WERI-Rb-1 (cell line): ENCODE measurements around the gene NOL4L.

ENCODE experiments used
- DNase-seq: peaks from one replicate; pipeline ENCODE4 v3.0.0-alpha.2; 2020
- H3K27ac ChIP-seq: fragments of 250-450 bp; sonication (Bioruptor Pico); 2 replicates; pipeline ENCODE4 v1.5.1; 2020; ENCODE audit warnings: mild to moderate bottlenecking, moderate library complexity
- H3K27me3 ChIP-seq: fragments of 250-450 bp; sonication (Bioruptor Pico); 2 replicates; pipeline ENCODE4 v1.5.1; 2021; ENCODE audit warnings: mild to moderate bottlenecking, low read depth, moderate library complexity; ENCODE audit not compliant: insufficient read depth, severe bottlenecking
- H3K36me3 ChIP-seq: fragments of 250-450 bp; sonication (Bioruptor Pico); 2 replicates; pipeline ENCODE4 v1.5.1; 2020; ENCODE audit warnings: mild to moderate bottlenecking, moderate library complexity
- H3K4me3 ChIP-seq: 2 replicates; pipeline ENCODE4 v1.5.1; 2011; ENCODE audit warnings: low read depth, mild to moderate bottlenecking, control low read depth, low read length
- H3K9me3 ChIP-seq: fragments of 250-450 bp; sonication (Bioruptor Pico); 2 replicates; pipeline ENCODE4 v1.5.1; 2021; ENCODE audit warnings: mild to moderate bottlenecking, moderate library complexity; ENCODE audit not compliant: severe bottlenecking
- TF ChIP-seq, protein P1 (sequence below): IDR thresholded peaks from 2 replicates; pipeline ENCODE4 v1.5.1; 2011; ENCODE audit warnings: low read depth, mild to moderate bottlenecking, control low read depth, inconsistent platforms, low read length

NOL4L gene

DNA sequence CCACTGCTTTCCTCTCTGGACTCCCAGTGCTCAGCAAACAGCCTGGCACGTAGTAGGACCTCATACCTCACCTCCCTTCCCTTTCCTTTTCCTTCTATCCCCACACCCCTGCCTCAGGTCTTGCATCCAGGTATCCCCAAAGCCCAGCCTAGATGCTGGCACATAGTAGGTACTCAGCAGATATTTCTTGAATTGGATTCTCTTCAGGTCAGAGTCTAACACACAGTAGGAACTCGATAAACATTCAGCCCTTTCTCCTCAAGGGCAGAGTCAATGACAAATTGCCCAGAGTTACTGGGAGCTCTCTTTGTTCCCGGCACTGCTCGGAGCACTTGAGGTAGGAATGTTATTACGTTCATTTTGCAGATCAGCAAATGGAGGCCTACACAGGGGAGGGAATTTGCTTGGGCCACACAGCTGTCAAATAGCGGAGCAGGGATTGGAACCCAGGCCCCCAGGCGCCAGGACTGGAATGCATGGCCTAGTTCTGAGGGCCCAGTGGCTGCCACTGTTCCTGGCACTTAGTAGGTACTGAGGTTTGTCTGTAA, 25.9 kb downstream of the NOL4L start:
- Histone ChIP-seq H3K27ac (no peak overlapping the region), H3K4me3 (no peak overlapping the region), H3K9me3 (peaks cover 2% of the 10 kb centered on the region), H3K36me3 (peaks cover 4% of the 10 kb centered on the region), H3K27me3 (no peaks in the 10 kb centered on the region)
- TF ChIP-seq, protein P1, sequence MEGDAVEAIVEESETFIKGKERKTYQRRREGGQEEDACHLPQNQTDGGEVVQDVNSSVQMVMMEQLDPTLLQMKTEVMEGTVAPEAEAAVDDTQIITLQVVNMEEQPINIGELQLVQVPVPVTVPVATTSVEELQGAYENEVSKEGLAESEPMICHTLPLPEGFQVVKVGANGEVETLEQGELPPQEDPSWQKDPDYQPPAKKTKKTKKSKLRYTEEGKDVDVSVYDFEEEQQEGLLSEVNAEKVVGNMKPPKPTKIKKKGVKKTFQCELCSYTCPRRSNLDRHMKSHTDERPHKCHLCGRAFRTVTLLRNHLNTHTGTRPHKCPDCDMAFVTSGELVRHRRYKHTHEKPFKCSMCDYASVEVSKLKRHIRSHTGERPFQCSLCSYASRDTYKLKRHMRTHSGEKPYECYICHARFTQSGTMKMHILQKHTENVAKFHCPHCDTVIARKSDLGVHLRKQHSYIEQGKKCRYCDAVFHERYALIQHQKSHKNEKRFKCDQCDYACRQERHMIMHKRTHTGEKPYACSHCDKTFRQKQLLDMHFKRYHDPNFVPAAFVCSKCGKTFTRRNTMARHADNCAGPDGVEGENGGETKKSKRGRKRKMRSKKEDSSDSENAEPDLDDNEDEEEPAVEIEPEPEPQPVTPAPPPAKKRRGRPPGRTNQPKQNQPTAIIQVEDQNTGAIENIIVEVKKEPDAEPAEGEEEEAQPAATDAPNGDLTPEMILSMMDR: no peak
- no peak for DNase-seq

DNA sequence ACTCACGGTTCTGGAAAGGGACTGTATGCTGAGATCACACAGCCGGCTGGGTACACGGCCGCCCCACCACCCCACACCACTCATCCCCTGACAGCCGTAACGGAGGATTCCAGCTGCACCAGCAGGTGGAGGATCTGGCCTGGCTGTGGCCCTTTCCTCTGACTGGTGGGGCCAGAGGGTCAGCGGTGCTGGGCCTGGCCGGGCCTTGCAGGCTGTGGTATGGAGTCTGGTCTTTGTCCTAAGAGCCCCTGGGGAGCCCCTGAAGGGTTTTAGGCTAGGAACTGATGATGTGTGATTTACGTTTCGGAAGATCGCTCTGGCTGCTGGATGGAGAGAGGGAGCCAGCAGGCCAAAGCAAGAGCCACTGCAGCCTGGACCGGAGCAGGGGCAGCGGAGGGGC, 26.6 kb downstream of the NOL4L start:
- Histone ChIP-seq H3K27ac (no peak overlapping the region), H3K9me3 (peaks cover 2% of the 10 kb centered on the region), H3K36me3 (peaks cover 4% of the 10 kb centered on the region; the same call in 1 of the 2 replicates), H3K27me3 (no peaks in the 10 kb centered on the region), H3K4me3 (no peak overlapping the region)
- DNase-seq: no peak
- TF ChIP-seq, protein P1: no peak

DNA sequence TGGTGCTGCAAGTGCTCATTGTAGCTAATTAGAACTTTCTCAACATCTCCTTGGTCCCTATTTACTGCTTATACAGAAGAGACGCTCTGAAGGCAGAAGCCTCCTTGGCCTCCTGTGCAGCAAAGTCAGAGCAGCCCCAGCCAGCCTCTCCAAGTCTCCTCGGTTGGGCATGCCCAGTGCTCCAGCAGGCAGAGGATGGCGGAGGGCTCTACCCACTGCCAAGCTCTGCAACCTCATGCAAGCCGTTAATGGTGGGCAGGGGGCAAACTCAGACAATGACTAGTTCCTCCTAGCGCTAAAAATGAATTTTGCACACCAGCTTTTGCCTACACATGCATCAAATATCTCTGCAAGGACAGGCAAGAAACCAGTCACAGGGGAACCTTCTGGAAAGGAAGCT, 27.8 kb downstream of the NOL4L start:
- H3K27me3 ChIP-seq: no peaks in the 10 kb centered on the region
- no peak for DNase-seq

DNA sequence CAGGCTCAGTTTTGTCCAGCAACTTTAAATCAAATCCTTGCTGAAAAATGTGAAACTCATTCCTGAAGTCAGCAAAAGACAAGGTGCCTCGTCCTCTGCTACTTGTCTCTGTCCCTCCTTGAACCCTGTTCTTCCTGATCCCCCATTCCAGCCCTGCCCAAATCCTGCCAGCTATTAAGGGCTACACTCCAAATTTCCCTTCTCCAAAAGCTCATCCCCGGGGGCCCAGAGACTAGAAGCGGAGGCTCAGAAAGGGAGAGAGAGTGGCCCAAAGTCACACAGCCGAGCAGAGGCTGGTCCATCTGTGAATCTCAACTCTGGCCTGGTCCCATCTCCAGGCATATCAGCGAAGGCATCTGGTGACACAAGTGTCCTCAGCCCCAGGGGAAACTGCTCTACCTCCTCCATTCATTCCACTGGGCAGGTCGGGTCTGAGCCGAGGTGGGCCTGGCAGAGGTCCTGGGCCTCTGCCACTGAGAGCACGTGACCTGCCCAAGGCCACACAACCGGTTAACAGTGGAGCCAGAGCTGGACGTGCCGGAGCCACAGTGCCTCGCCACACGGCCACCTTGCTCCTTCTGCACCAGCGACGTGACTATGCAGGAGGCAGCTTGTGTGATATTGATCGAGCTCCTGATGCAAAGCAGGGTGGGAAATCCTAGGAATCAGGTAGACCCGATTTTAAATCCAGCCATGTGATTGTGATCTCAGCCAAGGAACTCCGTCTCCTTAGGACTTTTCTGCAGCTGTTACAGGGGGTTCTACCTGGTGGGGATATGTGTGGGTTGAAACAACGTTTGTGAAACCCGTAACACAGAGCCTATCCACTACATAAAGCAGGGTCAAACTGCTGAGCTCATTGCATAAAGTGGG, 28.6 kb downstream of the NOL4L start:
- Histone ChIP-seq H3K36me3 (peaks cover 4% of the 10 kb centered on the region; the same call in 1 of the 2 replicates), H3K4me3 (no peak overlapping the region), H3K9me3 (peaks cover 2% of the 10 kb centered on the region), H3K27ac (peak overlapping the region; percentile 12; the same call in 1 of the 2 replicates), H3K27me3 (no peaks in the 10 kb centered on the region)
- TF ChIP-seq, protein P1: no peak
- DNase-seq: no peak

More for the DNA sequence above, 27.8 kb downstream of the NOL4L start:
- Histone ChIP-seq H3K36me3 (peaks cover 4% of the 10 kb centered on the region; the same call in 1 of the 2 replicates), H3K27ac (no peak overlapping the region), H3K9me3 (peaks cover 2% of the 10 kb centered on the region), H3K4me3 (no peak overlapping the region)
- TF ChIP-seq, protein P1: no peak

DNA sequence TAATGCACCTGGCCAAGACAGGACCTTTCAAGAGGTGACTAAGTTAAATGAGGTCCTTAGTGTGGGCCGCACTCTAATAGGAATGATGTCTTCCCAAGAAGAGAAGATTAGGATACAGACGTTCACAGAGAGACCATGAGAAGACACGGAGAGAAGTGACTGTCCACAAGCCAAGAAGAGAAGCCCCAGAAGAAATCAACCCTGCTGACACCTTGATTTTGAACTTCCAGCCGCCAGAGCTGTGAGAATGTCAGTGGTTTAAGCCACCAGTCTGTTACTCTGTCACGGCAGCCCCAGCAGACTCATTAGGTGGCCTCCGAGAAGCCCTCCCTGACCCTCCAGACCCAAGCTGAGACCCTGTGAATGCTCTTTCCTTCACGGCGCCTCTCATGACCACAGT, 29.5 kb downstream of the NOL4L start:
- Histone ChIP-seq H3K4me3 (no peak overlapping the region), H3K9me3 (peaks cover 2% of the 10 kb centered on the region), H3K36me3 (peaks cover 4% of the 10 kb centered on the region; the same call in 1 of the 2 replicates), H3K27ac (no peak overlapping the region), H3K27me3 (no peaks in the 10 kb centered on the region)
- TF ChIP-seq, protein P1: no peak
- no peak for DNase-seq
